RWPE2 (cell line): Measurements from ENCODE around the gene RPS15.

ENCODE experiments used
- ATAC-seq: fragments of 200-7000 bp; cut with Tn5 transposase; 3 replicates; pipeline ENCODE4 v1.9.1; 2021; ENCODE audit warnings: low read depth
- DNase-seq: peaks from one replicate; pipeline ENCODE4 v3.0.0-alpha.2; 2020; ENCODE audit warnings: low spot score
- H3K27ac ChIP-seq: fragments of 450-650 bp; 2 replicates; pipeline ENCODE4 v1.5.1; 2017; ENCODE audit warnings: mild to moderate bottlenecking; ENCODE audit not compliant: poor library complexity, severe bottlenecking
- H3K27me3 ChIP-seq: fragments of 250-450 bp; sonication (Bioruptor Pico); 2 replicates; pipeline ENCODE4 v1.5.1; 2021; ENCODE audit warnings: mild to moderate bottlenecking, moderate library complexity; ENCODE audit not compliant: insufficient read depth, poor library complexity, severe bottlenecking
- H3K36me3 ChIP-seq: fragments of 250-450 bp; sonication (Bioruptor Pico); 2 replicates; pipeline ENCODE4 v1.5.1; 2020; ENCODE audit warnings: low read depth, mild to moderate bottlenecking, moderate library complexity
- H3K4me1 ChIP-seq: fragments of 250-450 bp; sonication (Bioruptor Pico); 2 replicates; pipeline ENCODE4 v1.5.1; 2021; ENCODE audit warnings: mild to moderate bottlenecking, moderate library complexity; ENCODE audit not compliant: insufficient read depth, poor library complexity, severe bottlenecking
- H3K4me3 ChIP-seq: fragments of 250-450 bp; sonication (Bioruptor Pico); 2 replicates; pipeline ENCODE4 v1.5.1; 2021; ENCODE audit warnings: mild to moderate bottlenecking, moderate library complexity; ENCODE audit not compliant: severe bottlenecking
- H3K9me3 ChIP-seq: fragments of 250-450 bp; sonication (Bioruptor Pico); 2 replicates; pipeline ENCODE4 v1.5.1; 2021; ENCODE audit warnings: mild to moderate bottlenecking, moderate library complexity; ENCODE audit not compliant: severe bottlenecking
- TF ChIP-seq, protein P1 (sequence below): fragments of 450-650 bp; IDR thresholded peaks from one replicate; pipeline ENCODE4 v1.5.1; 2017; ENCODE audit warnings: mild to moderate bottlenecking, moderate library complexity; ENCODE audit not compliant: poor library complexity, severe bottlenecking

Gene RPS15

GRCh38 chr19:1483131-1483978 is 45.2 kb downstream of the RPS15 start:
- Histone ChIP-seq H3K36me3 (no peaks in the 10 kb centered on the region), H3K9me3 (no peaks in the 10 kb centered on the region), H3K27ac (no peak overlapping the region), H3K4me1 (no peaks in the 10 kb centered on the region), H3K4me3 (no peak overlapping the region), H3K27me3 (no peaks in the 10 kb centered on the region)
- ATAC-seq, result no peak
- no peak for DNase-seq
- TF ChIP-seq, protein P1, sequence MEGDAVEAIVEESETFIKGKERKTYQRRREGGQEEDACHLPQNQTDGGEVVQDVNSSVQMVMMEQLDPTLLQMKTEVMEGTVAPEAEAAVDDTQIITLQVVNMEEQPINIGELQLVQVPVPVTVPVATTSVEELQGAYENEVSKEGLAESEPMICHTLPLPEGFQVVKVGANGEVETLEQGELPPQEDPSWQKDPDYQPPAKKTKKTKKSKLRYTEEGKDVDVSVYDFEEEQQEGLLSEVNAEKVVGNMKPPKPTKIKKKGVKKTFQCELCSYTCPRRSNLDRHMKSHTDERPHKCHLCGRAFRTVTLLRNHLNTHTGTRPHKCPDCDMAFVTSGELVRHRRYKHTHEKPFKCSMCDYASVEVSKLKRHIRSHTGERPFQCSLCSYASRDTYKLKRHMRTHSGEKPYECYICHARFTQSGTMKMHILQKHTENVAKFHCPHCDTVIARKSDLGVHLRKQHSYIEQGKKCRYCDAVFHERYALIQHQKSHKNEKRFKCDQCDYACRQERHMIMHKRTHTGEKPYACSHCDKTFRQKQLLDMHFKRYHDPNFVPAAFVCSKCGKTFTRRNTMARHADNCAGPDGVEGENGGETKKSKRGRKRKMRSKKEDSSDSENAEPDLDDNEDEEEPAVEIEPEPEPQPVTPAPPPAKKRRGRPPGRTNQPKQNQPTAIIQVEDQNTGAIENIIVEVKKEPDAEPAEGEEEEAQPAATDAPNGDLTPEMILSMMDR, result no peak

- Histone ChIP-seq H3K27me3 (no peaks in the 10 kb centered on the region), H3K27ac (no peak overlapping the region), H3K4me1 (no peaks in the 10 kb centered on the region), H3K4me3 (no peak overlapping the region), H3K36me3 (no peaks in the 10 kb centered on the region), H3K9me3 (no peaks in the 10 kb centered on the region)
- TF ChIP-seq, protein P1, result no peak
- no peak for DNase-seq
- ATAC-seq, result no peak
Observed at GRCh38 chr19:1483979-1484428, 45.8 kb downstream of the RPS15 start.

DNA sequence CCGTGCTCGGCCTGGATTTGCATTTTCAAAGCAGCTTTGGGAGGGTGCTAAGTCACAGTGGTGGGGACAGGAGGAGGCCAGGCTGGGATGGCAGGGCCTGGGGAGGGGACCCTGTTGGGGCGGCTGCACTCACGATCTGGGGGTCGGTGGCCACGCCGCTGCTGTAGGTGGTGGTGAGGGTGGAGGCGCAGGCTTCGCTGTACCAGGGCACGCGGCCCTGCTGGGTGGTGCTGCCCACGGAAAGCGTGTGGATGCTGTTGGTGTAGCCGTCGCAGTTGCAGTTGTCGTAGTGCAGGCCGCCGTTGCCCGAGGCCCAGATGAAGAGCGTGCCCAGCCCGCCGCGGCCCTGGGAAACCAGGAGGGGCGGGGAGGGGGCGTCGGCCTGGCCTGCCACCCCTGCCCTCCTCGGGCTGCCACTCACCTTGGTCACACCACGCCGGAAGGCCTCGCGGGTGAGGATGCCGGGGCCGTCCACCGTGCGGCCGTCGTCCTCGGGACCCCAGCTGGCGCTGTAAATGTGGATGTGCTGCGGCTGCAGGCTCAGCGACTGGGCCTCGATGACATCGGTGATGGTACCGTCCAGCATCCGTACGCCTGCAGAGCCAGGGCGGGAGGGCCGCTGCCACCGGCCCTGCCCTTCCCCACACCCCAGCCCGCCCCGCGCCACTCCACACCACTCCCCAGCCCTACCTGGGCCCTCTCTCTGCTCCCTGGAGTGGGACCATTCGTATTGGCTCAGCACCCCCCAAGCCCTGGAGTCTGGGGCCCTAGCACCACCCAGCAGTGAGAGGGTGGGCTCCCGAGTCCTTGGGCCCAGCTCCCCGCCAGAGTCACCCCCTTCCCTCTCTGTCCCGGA is 48.8 kb downstream of the RPS15 start:
- H3K27me3 ChIP-seq, result no peaks in the 10 kb centered on the region
- ATAC-seq, result no peak
- H3K4me3 ChIP-seq, result no peak overlapping the region
- no peaks in the 10 kb centered on the region for H3K9me3 ChIP-seq
- no peak for DNase-seq
- no peaks in the 10 kb centered on the region for H3K4me1 ChIP-seq
- H3K27ac ChIP-seq, result no peak overlapping the region
- H3K36me3 ChIP-seq, result no peaks in the 10 kb centered on the region
- TF ChIP-seq, protein P1, result no peak

GRCh38 chr19:1487576-1488281 is 49.5 kb downstream of the RPS15 start:
- Histone ChIP-seq H3K9me3 (no peaks in the 10 kb centered on the region), H3K36me3 (no peaks in the 10 kb centered on the region), H3K27ac (no peak overlapping the region), H3K27me3 (no peaks in the 10 kb centered on the region), H3K4me3 (no peak overlapping the region), H3K4me1 (no peaks in the 10 kb centered on the region)
- ATAC-seq (no peak), DNase-seq (no peak)
- TF ChIP-seq, protein P1, result no peak
